HG02938 (cell line): Measurements from ENCODE around the gene NAPB.
"Not testable (repeated sequence)": the region's sequence is repeated elsewhere in the genome, so short reads cannot be mapped to it uniquely, and the experiment has no call there.

Experiments used
- ATAC-seq: cut with Tn5 transposase; IDR thresholded peaks from one replicate; pipeline ENCODE4 v1.9.1; 2021; ENCODE audit warnings: mild to moderate bottlenecking, moderate library complexity; ENCODE audit not compliant: unreplicated experiment

NAPB gene

GRCh38 chr20:23349338-23350195, 71.7 kb downstream of the NAPB start:
- ATAC-seq = peak; percentile 39

GRCh38 chr20:23348510-23348909, 72.8 kb downstream of the NAPB start:
- not testable (repeated sequence) for ATAC-seq

- ATAC-seq = no peak
Measured at GRCh38 chr20:23347791-23348190, 73.5 kb downstream of the NAPB start.

- ATAC-seq = no peak
Measured at GRCh38 chr20:23346002-23346401, 75.3 kb downstream of the NAPB start.

GRCh38 chr20:23344336-23344735, 77.0 kb downstream of the NAPB start:
- ATAC-seq = no peak

- ATAC-seq = no peak
Measured at GRCh38 chr20:23343590-23343989, 77.7 kb downstream of the NAPB start.

GRCh38 chr20:23341073-23341472, 80.2 kb downstream of the NAPB start:
- ATAC-seq = peak; percentile 52

GRCh38 chr20:23340524-23340923, 80.8 kb downstream of the NAPB start:
- ATAC-seq = no peak

- no peak for ATAC-seq
Measured at GRCh38 chr20:23339986-23340385, 81.3 kb downstream of the NAPB start.

- no peak for ATAC-seq
Measured at GRCh38 chr20:23337312-23337711, 84.0 kb downstream of the NAPB start.

GRCh38 chr20:23336476-23336875, 84.8 kb downstream of the NAPB start:
- ATAC-seq = no peak

GRCh38 chr20:23335521-23335920, 85.8 kb downstream of the NAPB start:
- ATAC-seq = no peak

GRCh38 chr20:23334111-23334510, 87.2 kb downstream of the NAPB start:
- ATAC-seq = no peak

GRCh38 chr20:23332467-23332866, 88.8 kb downstream of the NAPB start:
- no peak for ATAC-seq

GRCh38 chr20:23331450-23332350, 89.6 kb downstream of the NAPB start:
- no peak for ATAC-seq

- no peak for ATAC-seq
Measured at GRCh38 chr20:23327617-23328333, 93.5 kb downstream of the NAPB start.

- ATAC-seq = no peak
Measured at GRCh38 chr20:23326774-23327173, 94.5 kb downstream of the NAPB start.

- ATAC-seq = no peak
Measured at GRCh38 chr20:23325107-23325506, 96.2 kb downstream of the NAPB start.
